ENCODE results near the gene CA5A. TPM values are rescaled to one million over a fixed set of nuclear protein-coding genes. Genes with fewer than 3 reads are reported as not detected.

Gene CA5A
- total and polyA plus RNA-seq, 2 of the 13 experiments (the other 11 are each of a cell fraction or from before 2014, with no cell fraction given) = 66.8 to 106 TPM

GRCh38 chr16:87853411-87854052, 82.8 kb downstream of the CA5A start (continued):
- TF ChIP-seq ZBTB44 (CRISPR knock-in tag; IDR thresholded peaks at IDR 0.05) (no peak), NR2F6 (IDR thresholded peaks at IDR 0.05) (no peak), NR2F6 (CRISPR knock-in tag; IDR thresholded peaks at IDR 0.05) (peak; percentile 81; the same call in 1 of the 2 replicates), FOSL2 (CRISPR knock-in tag; IDR thresholded peaks at IDR 0.05) (peak; percentile 74), ZNF235 (CRISPR knock-in tag; IDR thresholded peaks at IDR 0.05; ENCODE audit: borderline replicate concordance) (no peak), NAIF1 (CRISPR knock-in tag; IDR thresholded peaks at IDR 0.05; ENCODE audit: borderline replicate concordance) (peak; percentile 54; the same call in 1 of the 2 replicates), ZSCAN30 (CRISPR knock-in tag; IDR thresholded peaks at IDR 0.05) (no peak), NCOA2 (CRISPR knock-in tag; IDR thresholded peaks at IDR 0.05) (peak; percentile 77), ZNF143 (CRISPR knock-in tag; IDR thresholded peaks at IDR 0.05) (0 out of 2 replicates have a peak, but pooled peaks have one; percentile 25), ZFP37 (CRISPR knock-in tag; IDR thresholded peaks at IDR 0.05; ENCODE audit: borderline replicate concordance) (peak; percentile 58; the same call in 1 of the 2 replicates), ZNF749 (CRISPR knock-in tag; IDR thresholded peaks at IDR 0.05; ENCODE audit: borderline replicate concordance) (no peak), ZNF44 (CRISPR knock-in tag; IDR thresholded peaks at IDR 0.05) (no peak), ZNF615 (CRISPR knock-in tag; IDR thresholded peaks at IDR 0.05; ENCODE audit: borderline replicate concordance) (0 out of 2 replicates have a peak, but pooled peaks have one; percentile 61), PRPF4 (IDR thresholded peaks at IDR 0.05; ENCODE audit: low read depth, low read length, poor library complexity, severe bottlenecking) (no peak), ZNF770 (CRISPR knock-in tag; IDR thresholded peaks at IDR 0.05) (peak; percentile 60), NONO (IDR thresholded peaks at IDR 0.05) (no peak), NONO (CRISPR knock-in tag; conservative IDR thresholded peaks at IDR 0.05) (peak; percentile 66; the same call in 1 of the 2 replicates), CEBPB (IDR thresholded peaks at IDR 0.05; ENCODE audit: borderline replicate concordance, low read depth, low read length) (peak; percentile 97), ZC3H4 (CRISPR knock-in tag; IDR thresholded peaks at IDR 0.05; ENCODE audit: borderline replicate concordance) (0 out of 2 replicates have a peak, but pooled peaks have one; percentile 28), RBFOX2 (IDR thresholded peaks at IDR 0.05; ENCODE audit: low read depth, low read length) (peak; percentile 84), ARID2 (CRISPR knock-in tag; IDR thresholded peaks at IDR 0.05; ENCODE audit: borderline replicate concordance) (no peak), LRRFIP1 (CRISPR knock-in tag; conservative IDR thresholded peaks at IDR 0.05) (no peak), MXD1 (CRISPR knock-in tag; IDR thresholded peaks at IDR 0.05) (peak; percentile 91), KLF12 (CRISPR knock-in tag; IDR thresholded peaks at IDR 0.05; ENCODE audit: borderline replicate concordance) (peak; percentile 88; the same call in 1 of the 2 replicates), ZNF766 (CRISPR knock-in tag; IDR thresholded peaks at IDR 0.05; ENCODE audit: borderline replicate concordance) (no peak; the same call in 1 of the 2 replicates)
